GM19463 (cell line): ENCODE data around the gene CPVL.

Experiments used
- ATAC-seq: cut with Tn5 transposase; IDR thresholded peaks from one replicate; pipeline ENCODE4 v1.9.1; 2021; ENCODE audit warnings: mild to moderate bottlenecking, moderate library complexity; ENCODE audit not compliant: unreplicated experiment

Gene CPVL

DNA sequence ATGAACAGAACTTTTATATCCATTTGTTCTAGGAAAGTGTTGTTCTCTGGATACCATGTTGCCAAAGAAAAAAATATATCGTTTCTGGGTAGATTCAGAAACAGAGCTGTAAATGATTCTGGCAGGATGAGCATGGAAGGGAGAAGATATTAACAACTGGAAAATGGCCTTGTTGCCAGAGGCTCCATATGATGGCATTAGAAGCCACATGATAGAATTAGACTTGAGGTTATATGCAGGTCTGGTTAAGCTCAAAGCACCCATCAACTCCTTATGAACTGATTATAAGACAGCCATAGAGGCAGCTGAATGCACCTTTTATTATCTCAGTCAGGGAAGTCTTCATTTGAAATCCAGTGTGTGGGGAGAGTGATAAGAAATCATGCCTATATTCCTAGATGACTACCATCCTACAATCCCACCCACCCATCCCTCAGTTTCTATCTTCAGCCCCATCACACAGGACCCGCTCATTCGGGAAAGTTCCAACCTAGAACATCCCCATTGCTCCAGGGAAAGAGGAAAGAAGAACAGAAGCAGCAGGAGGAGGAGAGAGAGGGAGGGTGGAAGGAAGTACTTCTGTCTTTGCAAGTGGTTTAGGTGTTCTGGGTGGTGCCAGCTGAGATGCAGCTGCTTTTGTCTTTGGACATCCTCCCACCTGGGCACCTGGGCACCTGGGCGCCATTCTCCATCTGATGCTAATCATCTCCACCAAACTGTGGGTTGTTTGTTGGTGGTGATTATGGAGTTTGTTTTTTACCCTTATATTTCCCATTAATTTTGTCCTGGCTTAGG lies 162.7 kb downstream of the CPVL start:
- ATAC-seq, result no peak

DNA sequence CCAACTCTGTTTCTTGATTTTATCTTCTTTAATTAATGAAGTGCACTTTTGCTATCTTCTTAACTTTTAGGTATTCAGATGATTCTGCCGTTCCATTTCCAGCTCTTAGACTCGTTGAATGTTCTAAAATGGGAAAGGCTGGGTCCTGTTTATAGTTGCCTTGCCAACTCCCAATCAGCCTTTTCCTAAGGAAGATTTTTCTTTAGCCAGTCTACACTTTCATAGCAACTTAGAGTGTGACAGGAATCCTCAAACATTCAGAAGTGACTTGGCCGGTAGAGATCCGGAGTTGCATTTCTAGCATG lies 165.2 kb downstream of the CPVL start:
- no peak for ATAC-seq

DNA sequence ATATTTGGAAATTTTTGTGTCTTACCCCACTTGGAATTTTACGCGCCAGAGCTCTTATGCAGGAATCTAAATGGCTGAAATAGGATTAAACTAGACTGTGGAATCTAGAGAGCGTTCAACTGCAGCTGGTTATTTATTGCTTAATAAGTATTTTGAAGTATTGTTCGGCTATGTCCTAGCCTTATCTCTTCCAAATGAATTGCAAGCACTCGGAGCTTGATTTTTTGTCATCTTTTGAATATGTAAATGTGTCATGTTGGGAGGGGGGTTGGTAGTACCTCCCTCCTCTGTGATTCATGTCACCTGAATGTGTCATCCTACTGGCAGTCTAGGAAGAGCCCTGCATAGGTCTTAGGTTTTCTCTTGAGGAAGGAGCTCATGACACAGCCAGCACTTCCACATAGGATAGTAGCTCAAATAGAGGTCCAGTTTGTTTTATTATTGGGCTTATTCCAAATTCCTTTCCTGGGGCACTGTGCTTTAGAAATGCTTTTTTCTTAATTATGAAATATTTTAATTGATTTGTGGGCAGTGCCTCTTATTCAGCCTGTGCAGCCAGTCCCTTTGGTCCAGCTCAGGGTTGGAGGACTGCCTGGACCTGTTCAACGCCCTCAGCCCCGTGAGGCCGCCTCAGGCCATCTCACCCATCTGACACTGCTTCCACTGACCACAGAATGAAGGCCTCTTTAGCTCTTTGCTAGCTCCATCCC lies 165.7 kb downstream of the CPVL start:
- ATAC-seq, result no peak

DNA sequence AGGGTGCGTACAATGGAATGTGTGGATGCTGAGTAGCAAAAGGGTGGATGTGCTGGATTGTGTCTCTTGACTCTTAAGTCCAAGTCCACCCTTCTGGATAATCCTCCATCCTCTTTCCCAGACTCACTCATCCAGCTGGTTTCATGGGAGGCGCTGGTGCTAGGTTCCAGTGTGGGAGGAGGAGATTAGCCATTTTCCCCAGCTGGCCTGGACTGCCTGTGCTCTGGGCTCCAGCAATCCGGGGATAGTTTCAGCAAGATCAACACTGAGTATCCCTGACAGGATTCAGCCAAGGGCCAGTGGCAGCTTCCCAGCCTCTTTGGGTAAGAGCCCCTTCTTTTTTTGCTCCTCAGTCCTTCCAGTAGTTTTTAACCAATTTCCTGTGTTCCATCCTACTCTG lies 166.6 kb downstream of the CPVL start:
- ATAC-seq, result no peak

- ATAC-seq, result no peak
Measured at GRCh38 chr7:28977881-28978280, 168.5 kb downstream of the CPVL start.

DNA sequence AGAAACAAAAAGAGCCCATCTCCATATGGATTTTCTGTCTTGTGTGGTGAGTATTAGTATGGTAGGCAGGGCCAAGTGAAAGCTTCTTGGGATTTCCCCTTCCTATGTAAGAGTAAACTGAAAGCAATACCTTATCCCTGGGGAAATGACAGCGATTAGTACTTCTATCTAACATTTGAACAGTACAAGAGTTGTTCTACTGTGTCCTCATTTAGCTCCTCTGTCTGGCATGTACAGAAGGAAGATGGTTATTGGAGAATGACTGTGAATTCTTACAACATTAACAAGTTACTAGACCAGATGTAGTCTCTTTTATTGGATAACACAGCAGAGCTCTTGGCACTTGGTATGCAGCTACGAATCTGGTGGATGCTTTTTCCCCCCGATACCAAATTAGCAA lies 170.3 kb downstream of the CPVL start:
- ATAC-seq, result no peak

- no peak for ATAC-seq
Measured at GRCh38 chr7:28973591-28973990, 172.7 kb downstream of the CPVL start.

- ATAC-seq, result no peak
Measured at GRCh38 chr7:28964056-28964455, 182.3 kb downstream of the CPVL start.

GRCh38 chr7:28961972-28962371 lies 184.4 kb downstream of the CPVL start:
- no peak for ATAC-seq

DNA sequence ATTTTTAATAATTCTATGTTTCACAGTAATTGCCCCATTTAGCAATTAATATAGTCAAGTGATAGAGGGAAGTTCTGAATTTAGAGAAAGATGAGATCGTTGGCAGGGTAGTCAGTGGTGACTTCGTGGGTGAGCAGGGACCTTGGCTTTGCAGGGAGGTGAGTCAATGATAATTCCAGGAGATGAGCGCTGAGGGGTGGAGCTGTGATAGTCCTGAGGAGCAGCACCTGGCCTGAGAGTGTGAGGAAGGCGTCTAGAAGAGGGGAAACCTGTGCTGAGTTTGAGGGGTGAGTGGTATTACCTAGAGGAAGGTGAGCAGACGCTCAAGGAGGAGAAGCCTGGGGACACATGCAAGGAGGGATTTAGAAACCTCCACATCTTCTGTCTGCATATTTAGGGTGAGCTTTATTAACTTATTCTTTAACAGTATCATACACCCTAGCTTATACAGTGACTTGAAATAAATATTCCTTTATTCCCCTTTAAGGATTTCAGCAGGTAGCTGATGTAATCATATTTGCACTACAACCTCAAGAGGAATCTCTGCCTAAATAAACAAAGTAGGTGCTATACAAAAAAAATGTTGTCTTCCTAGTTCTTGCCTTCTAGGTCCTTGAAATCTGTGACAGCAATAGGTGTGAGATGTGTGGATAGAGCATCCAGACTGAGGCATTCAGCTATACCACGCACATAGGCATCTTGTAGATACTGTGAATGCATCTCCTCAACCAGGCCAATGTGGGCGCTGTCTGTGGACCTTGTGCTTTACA lies 186.1 kb downstream of the CPVL start:
- ATAC-seq, result no peak

- no peak for ATAC-seq
Measured at GRCh38 chr7:28958980-28959347, 187.4 kb downstream of the CPVL start.

GRCh38 chr7:28958235-28958979 lies 187.9 kb downstream of the CPVL start, which contains the start of gene TRIL:
Gene TRIL (minus strand): TSS chr7:28958330. CDS start chr7:28958046, 284 bp downstream.
- no peak for ATAC-seq

DNA sequence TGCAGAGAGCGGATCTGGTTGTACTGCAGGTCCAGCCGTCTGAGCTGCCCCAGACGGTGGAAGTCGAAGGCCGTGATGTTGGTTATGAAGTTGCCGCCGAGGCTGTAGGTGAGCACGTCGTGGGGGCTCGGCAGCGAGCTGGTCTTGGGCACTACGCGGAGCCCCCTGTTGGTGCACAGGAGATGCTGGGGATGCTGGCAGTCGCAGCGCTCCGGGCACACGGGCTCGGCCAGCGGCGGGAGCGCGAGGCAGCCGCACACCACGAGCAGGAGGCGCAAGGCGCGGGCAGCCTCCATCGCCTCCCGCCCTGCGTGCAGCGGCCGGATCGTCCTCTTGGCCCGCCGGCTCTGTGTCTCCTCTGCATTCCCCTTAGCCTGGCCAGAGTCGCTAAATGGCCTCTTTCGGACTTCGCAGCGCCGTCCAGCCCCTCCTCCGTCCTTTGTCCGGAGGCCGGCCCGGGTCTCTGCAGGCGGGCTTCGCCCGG lies 188.5 kb downstream of the CPVL start:
- ATAC-seq, result no peak

GRCh38 chr7:28957064-28957750 lies 189.1 kb downstream of the CPVL start:
- ATAC-seq, result no peak

DNA sequence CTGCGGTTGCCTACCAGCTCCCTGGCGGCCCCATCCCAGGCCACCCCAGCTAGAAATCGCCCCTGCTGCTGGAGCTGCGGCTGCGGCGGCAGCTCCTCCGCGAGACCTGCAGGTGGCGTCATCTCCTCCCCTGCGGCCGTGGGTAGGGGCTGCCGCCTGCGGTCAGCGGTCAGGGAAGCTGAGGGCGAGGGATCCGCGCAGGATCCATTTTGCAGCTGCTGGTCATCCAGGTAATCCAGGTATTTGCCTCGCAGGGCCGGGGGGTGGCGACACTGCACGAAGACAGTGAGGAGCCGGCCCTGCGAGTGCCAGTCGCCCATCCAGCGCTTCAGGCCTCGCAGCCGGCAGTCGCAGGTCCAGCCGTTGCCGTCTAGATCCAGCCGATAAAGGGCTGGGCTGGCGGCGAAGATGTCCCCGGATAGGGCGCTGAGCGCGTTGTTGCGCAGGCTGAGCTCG lies 189.7 kb downstream of the CPVL start:
- ATAC-seq, result no peak

DNA sequence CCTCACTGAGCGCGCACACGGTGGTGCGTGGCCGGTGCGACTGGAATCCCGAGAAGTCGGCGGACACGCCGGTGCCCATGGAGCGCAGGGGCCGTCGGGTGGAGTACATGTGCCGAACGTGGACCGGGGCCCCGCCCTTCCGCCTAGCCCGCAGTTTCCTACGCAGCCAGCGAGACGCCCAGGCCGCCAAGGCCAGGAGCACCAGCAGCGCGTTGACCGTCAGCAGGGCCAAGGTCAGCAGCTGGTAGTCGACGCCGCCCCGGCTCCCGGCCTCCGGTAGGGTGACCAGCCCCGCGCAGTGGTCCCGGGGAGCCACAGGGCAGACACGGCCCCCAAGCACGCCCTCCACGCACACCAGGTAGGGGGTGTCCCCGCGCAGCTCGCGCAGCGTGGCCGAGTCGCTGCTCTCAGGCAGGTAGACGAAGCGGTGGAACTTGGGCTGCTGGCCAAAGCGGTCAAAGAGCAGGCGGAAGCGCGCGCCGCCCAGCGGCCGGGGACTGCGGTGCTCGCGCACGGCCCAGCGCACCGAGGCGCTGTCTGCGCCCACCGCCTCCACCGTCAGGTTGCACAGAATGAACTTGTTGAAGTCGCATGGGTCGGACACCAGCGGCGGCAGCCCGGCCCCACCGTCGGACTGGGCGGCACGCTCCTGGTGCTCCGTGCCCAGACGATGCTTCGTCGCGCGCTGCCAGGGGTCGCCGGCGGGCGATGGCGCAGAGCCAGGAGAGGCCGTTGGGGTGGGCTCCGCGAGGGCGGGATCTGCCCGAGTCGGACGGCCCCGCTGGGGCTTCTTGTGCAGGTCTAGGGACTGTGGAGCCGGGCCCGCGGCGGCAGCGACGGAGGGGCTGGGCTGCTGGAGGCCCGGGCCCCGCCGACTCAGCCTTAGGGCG lies 190.4 kb downstream of the CPVL start:
- no peak for ATAC-seq

DNA sequence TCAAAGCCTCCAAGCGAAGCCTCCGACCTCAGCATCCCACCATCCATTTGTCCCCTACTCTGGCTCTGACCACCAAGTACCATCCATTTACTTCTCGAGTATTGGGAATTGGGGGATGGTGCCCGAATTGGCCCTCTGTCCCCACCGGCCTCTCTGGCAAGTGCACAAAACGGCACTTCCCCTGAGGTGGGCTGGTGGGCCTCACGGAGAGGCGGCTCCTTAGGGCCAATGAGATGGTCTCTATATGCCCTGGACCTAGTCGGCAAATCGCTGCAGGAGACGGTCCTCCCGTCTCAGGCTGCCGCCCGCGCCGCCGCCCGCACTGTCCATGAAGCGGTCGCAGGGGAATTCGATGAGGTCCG lies 191.0 kb downstream of the CPVL start:
- ATAC-seq, result no peak

GRCh38 chr7:28954946-28955345 lies 191.4 kb downstream of the CPVL start:
- no peak for ATAC-seq

DNA sequence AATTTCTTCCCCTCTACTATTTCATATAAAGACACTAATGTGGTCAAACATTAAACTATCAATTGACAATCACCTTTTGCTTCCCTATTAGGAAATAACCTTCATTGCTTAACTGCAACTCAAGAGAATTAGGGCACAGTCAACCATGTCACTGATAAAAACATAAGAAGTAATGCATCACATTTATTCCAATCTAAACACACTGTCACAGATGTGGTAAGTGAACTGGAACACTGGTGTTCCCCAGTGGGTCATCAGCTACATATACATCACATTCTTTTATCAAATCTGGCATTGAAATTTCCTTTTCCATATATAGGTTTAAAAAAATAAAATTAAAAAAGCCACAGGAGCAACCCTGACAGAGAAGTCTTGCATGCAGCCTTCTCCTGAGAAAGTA lies 191.9 kb downstream of the CPVL start:
- no peak for ATAC-seq
